ENCODE results near the gene HJURP.

The HJURP gene

DNA sequence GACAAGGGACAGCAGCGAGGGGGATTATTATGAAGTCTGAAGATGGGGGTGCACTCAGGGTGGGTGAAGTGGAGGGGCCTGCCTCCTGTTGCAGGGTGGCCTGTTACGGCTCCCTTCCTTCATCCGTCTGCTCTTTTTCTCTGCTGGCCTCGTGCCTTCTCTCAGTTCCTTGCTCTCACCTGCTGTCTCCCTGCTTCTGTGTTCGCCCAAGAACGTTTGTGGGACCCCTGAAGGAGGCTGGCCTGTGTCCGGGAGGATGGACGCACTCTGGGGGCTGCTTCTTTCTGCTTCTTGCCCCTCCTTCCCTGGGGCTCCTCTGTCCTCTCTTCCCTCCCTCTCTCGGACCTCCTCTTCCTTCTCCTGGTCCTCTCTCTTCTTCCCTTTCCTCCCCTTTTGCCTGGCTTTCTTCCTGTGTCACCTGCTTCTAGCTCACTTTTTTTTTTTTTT, 62.4 kb downstream of the HJURP start:
- no peak for DNase-seq (ENCODE audit: low spot score)

DNA sequence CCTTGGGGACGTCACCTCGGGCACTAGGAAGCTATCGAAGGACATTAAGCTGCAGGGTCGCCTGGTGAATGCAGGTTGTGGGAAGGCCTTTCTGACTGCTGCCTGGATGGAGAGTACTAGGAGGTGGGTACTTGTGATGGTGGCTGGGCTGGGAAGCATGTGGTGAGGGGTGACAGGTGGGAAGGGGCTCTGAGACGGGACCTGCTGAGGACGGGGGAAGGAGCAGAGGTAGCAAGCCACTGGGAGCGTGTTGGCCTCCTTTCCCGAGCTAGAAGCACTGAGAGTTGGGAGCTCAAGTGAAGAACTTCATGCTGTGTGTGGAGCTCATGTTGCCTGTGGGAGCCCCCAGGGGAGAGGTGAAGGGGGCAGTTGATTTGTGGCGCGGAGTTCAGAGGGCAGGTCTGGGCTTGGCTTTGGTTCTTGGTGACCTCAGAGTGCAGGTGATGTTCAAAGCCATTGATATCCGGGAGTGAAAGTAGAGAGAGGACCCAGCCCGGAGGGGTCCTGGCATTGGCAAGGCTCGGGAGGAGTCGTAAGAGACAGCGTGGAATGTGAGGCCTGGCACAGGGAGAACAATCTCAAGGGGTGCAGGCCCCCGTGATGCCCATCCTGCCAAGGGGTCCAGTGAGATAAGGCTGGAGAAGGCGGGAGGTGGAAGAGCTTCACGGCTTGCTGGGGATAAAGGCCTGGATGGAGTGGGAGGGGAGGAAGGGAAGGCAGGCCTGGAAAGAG, 63.0 kb downstream of the HJURP start:
- DNase-seq (ENCODE audit: low spot score): no peak

DNA sequence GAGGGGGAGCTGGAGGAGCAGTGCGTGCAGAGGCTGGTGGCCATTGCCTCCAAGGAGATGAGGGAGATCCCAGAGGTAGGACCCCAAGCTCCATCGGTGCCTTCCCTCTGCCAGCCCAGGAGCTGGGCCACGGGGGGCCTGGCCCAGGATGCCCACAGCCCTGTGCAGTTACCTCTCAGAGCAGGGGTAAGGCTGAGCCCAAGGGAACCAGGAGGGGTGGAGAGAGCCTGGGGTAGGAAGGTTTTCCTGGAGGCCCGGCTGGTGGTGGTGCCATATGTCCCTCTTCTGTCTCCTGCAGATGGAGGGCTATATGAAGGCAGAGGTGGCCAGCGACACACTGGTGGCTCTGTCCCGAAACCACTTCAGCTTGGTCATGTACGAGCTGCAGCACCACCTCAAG, 64.8 kb downstream of the HJURP start:
- no peak for DNase-seq (ENCODE audit: low spot score)
